Tibial artery (tissue), 4 donors: ENCODE data around the gene DNM3.
"Not testable (repeated sequence)": the region's sequence is repeated elsewhere in the genome, so short reads cannot be mapped to it uniquely, and the experiment has no call there.

Source experiments
- DNase-seq, 2 donors: peaks; one replicate each; pipeline ENCODE4 v3.0.0-alpha.2; 2019
- H3K27ac ChIP-seq, 2 donors: fragments of 200-600 bp; sonication (generic) in 1 of 2; 1 replicate in 1 of 2; 2 replicates in 1 of 2; pipeline ENCODE4 v1.5.1; 2018 to 2019; ENCODE audit warnings: mild to moderate bottlenecking in 1 of 2
- H3K27me3 ChIP-seq, 2 donors: fragments of 200-600 bp; sonication (generic) in 1 of 2; one replicate each; pipeline versions ENCODE4 v1.5.1 to v1.6.0; 2016 to 2019
- H3K36me3 ChIP-seq, 3 donors: fragments of 200-600 bp; sonication (generic) in 2 of 3; one replicate each; pipeline ENCODE4 v1.5.1; 2016 to 2019; ENCODE audit warnings: mild to moderate bottlenecking in 2 of 3
- H3K4me1 ChIP-seq, 4 donors: fragments of 200-600 bp; sonication (generic) in 2 of 4; 1 replicate in 3 of 4; 2 replicates in 1 of 4; pipeline ENCODE4 v1.5.1; 2016 to 2019
- H3K4me3 ChIP-seq, 2 donors: fragments of 200-600 bp; sonication (generic) in 1 of 2; 1 replicate in 1 of 2; 2 replicates in 1 of 2; pipeline ENCODE4 v1.5.1; 2018 to 2019; ENCODE audit warnings: mild to moderate bottlenecking in 2 of 2
- H3K9me3 ChIP-seq, 3 donors: fragments of 200-600 bp; sonication (generic) in 1 of 3; one replicate each; pipeline ENCODE4 v1.5.1; 2016 to 2019
- CTCF ChIP-seq, 2 experiments: fragments of 200-600 bp in 1 of 2; fragments of 450-650 bp in 1 of 2; IDR thresholded peaks; one replicate each; pipeline ENCODE4 v1.5.1; 2017 to 2019; ENCODE audit warnings: antibody characterized with exemption in 2 of 2, mild to moderate bottlenecking in 1 of 2, moderate library complexity in 1 of 2
- intact Hi-C: fragments of 100-400 bp; cut with DNase I; formaldehyde crosslinking; loops from one replicate; pipeline ENCODE4 v1.15.0; 2023; ENCODE audit warnings: low total_unique reads

The DNM3 gene

GRCh38 chr1:172069534-172069933 is 228.2 kb downstream of the DNM3 start:
- no peak for TF ChIP-seq CTCF (IDR thresholded peaks at IDR 0.05)
- H3K4me3 ChIP-seq: no peak overlapping the region
- H3K27ac ChIP-seq: no peak overlapping the region
- peaks cover 0 to 10% (median 2%) of the 10 kb centered on the region in 4 donors for H3K4me1 ChIP-seq
- H3K27me3 ChIP-seq: no peaks in the 10 kb centered on the region
- no peaks in the 10 kb centered on the region for H3K36me3 ChIP-seq
- DNase-seq: no peak
- H3K9me3 ChIP-seq: no peaks in the 10 kb centered on the region
- intact Hi-C loops: no loop called here

GRCh38 chr1:172070055-172070454 is 228.8 kb downstream of the DNM3 start:
- Histone ChIP-seq H3K36me3 (no peaks in the 10 kb centered on the region), H3K27ac (no peak overlapping the region), H3K27me3 (no peaks in the 10 kb centered on the region), H3K4me3 (no peak overlapping the region), H3K9me3 (no peaks in the 10 kb centered on the region), H3K4me1 (peaks cover 0 to 10% (median 2%) of the 10 kb centered on the region in 4 donors)
- no peak for DNase-seq
- no peak for TF ChIP-seq CTCF (IDR thresholded peaks at IDR 0.05)
- intact Hi-C loops: no loop called here

- Histone ChIP-seq H3K36me3 (no peaks in the 10 kb centered on the region), H3K27me3 (no peaks in the 10 kb centered on the region), H3K4me3 (no peak overlapping the region), H3K9me3 (no peaks in the 10 kb centered on the region), H3K27ac (no peak overlapping the region), H3K4me1 (peaks cover 0 to 10% (median 2%) of the 10 kb centered on the region in 4 donors)
- TF ChIP-seq CTCF (IDR thresholded peaks at IDR 0.05): no peak
- DNase-seq: no peak
- intact Hi-C loops: no loop called here
These were observed 230.4 kb downstream of the DNM3 start for GRCh38 chr1:172071746-172072145.

DNA sequence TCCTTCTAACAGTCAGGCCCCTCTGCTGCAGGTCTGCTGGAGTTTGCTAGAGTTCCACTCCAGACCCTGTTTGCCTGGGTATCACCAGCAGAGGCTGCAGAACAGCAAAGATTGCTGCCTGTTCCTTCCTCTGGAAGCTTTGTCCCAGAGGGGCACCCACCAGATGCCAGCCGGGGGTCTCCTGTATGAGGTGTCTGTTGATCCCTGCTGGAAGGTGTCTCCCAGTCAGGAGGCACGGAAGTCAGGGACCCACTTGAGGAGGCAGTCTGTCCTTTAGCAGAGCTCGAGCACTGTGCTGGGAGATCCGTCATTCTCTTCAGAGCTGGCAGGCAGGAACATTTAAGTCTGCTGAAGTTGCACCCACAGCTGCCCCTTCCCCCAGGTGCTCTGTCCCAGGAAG is 238.6 kb downstream of the DNM3 start:
- DNase-seq, H3K4me3 ChIP-seq, H3K27ac ChIP-seq, intact Hi-C loops, H3K4me1 ChIP-seq, H3K9me3 ChIP-seq, H3K36me3 ChIP-seq, H3K27me3 ChIP-seq: not testable (repeated sequence)

GRCh38 chr1:172083191-172083590 is 241.9 kb downstream of the DNM3 start:
- DNase-seq: no peak
- Histone ChIP-seq H3K27ac (no peak overlapping the region), H3K36me3 (no peaks in the 10 kb centered on the region), H3K4me3 (no peak overlapping the region), H3K4me1 (peaks cover 0 to 9% (median 0%) of the 10 kb centered on the region in 4 donors), H3K9me3 (no peaks in the 10 kb centered on the region), H3K27me3 (no peaks in the 10 kb centered on the region)
- TF ChIP-seq CTCF (IDR thresholded peaks at IDR 0.05): no peak
- intact Hi-C loops: no loop called here

GRCh38 chr1:172084876-172085275 is 243.6 kb downstream of the DNM3 start:
- Histone ChIP-seq H3K27me3 (no peaks in the 10 kb centered on the region), H3K36me3 (no peaks in the 10 kb centered on the region), H3K27ac (no peak overlapping the region), H3K4me1 (peaks cover 0 to 9% (median 0%) of the 10 kb centered on the region in 4 donors), H3K4me3 (no peak overlapping the region), H3K9me3 (no peaks in the 10 kb centered on the region)
- no peak for DNase-seq
- intact Hi-C loops: no loop called here
- no peak for TF ChIP-seq CTCF (IDR thresholded peaks at IDR 0.05)
